ENCODE measurements around the gene SGTB. TPM values are rescaled to one million over a fixed set of nuclear protein-coding genes. Genes with fewer than 3 reads are reported as not detected.
A peak's percentile ranks its signal among the peaks of the same experiment; 100 is the strongest.
"Not testable (repeated sequence)": the region's sequence is repeated elsewhere in the genome, so short reads cannot be mapped to it uniquely, and the experiment has no call there.

SGTB gene
- total RNA-seq, 2 donors from 2014 or later, result 7.4 to 8.3 TPM

DNA sequence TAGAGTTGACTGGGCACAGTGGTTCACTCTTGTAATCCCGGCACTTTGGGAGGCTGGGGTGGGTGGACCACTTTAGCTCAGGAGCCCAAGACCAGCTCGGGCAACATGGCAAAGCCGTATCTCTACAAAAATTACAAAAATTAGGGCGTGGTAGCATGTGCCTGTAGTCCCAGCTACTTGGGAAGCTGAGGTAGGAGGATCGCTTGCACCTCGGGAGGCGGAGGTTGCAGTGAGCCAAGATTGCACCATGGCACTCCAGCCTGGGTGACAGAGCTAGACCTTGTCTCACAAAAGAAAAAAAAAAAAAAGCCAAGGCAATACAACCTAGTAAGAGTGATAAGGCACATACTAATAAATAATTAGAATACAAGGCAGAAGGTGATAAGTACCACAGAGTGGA, 15.9 kb upstream of the SGTB start:
- intact Hi-C loops (cut with DNase I), result no loop called here
- DNase-seq (no peak), ATAC-seq (no peak)

- intact Hi-C loops (cut with DNase I), result no loop called here
Observed at GRCh38 chr5:65736011-65736410, 14.1 kb upstream of the SGTB start.

GRCh38 chr5:65734921-65735320, 13.0 kb upstream of the SGTB start:
- intact Hi-C loops (cut with DNase I), result no loop called here
- ATAC-seq (no peak), DNase-seq (no peak)

More at GRCh38 chr5:65736011-65736410, 14.1 kb upstream of the SGTB start:
- ATAC-seq (no peak), DNase-seq (no peak)

- DNase-seq; intact Hi-C loops (cut with DNase I); ATAC-seq: not testable (repeated sequence)
Observed at GRCh38 chr5:65734196-65734775, 12.4 kb upstream of the SGTB start.

DNA sequence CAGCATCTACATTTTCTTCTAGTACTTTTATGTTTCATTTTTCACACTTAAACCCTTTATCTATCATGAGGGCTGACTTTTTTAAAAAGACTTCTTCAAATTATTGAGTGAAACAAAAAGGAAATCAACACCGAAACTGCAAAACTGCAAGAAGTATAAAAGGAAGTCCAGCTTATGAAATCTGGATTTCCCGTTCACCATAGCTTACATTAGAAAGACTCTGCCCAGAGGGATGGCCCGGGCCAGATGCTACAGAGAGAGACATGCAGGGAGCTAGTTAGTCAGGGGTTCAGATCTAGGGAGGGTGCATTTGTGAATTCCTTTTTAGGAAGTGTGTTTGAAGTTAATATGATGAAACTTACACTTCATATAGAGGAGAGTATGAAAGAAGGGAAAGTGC, 10.1 kb upstream of the SGTB start:
- peak in 1 of 2 donors; percentile 74 for ATAC-seq
- DNase-seq; intact Hi-C loops (cut with DNase I): not testable (repeated sequence)

GRCh38 chr5:65730910-65731309, 9.0 kb upstream of the SGTB start:
- peak in 1 of 2 donors; percentile 37 for ATAC-seq
- DNase-seq, result peak; percentile 26
- intact Hi-C loops (cut with DNase I), result no loop called here

- intact Hi-C loops (cut with DNase I), result no loop called here
Observed at GRCh38 chr5:65728218-65728617, 6.3 kb upstream of the SGTB start.

GRCh38 chr5:65727491-65728156, 5.7 kb upstream of the SGTB start:
- intact Hi-C loops (cut with DNase I), result no loop called here
- DNase-seq (no peak), ATAC-seq (no peak)

More at GRCh38 chr5:65728218-65728617, 6.3 kb upstream of the SGTB start:
- DNase-seq, result no peak
- no peak for ATAC-seq

- intact Hi-C loops (cut with DNase I), result no loop called here
- ATAC-seq (peak; percentile 45 to 61), DNase-seq (peak; percentile 26)
Observed at GRCh38 chr5:65722575-65723403, 880 bp upstream of the SGTB start.

GRCh38 chr5:65721050-65721719, 724 bp downstream of the SGTB start:
- peak; percentile 54 to 64 for ATAC-seq
- peak; percentile 73 for DNase-seq
- intact Hi-C loops (cut with DNase I), result no loop called here

DNA sequence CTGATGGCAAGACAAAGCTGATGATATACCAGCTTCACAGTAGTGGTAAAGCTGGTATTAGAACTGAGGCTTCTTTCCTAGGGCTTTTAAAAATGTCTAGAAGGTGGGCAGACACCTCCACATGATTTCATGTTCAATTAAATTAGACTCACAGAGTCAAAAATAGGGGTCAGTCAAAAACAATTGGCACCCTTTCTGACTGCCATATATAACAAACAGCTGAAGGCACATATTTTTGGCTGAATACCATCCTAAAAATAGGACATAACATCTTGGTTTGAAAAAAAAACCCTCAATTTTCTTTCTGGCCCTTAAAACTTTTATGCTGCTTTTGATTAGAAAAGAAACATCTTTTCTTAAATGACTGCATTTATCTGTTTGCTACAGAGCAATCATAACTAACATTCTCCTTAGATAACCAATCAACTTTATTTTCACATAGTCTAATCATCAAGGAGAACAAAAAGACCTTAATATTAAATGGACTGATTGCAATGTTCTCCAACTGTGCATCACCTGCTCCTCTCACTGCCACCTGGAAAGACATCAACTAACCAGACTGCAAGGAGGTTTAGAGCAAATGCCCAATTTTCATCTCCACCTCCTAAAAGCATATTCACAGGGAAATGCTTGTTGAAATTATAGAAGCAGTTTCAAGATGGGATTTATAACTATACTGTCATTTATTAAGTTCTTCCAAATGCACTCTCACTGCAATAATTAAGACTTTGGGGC, 3.2 kb downstream of the SGTB start:
- ATAC-seq (no peak), DNase-seq (no peak)
- intact Hi-C loops (cut with DNase I), result no loop called here

- ATAC-seq, result no peak
- intact Hi-C loops (cut with DNase I), result no loop called here
- no peak for DNase-seq
Observed at GRCh38 chr5:65708145-65708544, 13.8 kb downstream of the SGTB start.

- DNase-seq, result no peak
- intact Hi-C loops (cut with DNase I), result no loop called here
- ATAC-seq, result no peak
Observed at GRCh38 chr5:65707663-65708062, 14.2 kb downstream of the SGTB start.

DNA sequence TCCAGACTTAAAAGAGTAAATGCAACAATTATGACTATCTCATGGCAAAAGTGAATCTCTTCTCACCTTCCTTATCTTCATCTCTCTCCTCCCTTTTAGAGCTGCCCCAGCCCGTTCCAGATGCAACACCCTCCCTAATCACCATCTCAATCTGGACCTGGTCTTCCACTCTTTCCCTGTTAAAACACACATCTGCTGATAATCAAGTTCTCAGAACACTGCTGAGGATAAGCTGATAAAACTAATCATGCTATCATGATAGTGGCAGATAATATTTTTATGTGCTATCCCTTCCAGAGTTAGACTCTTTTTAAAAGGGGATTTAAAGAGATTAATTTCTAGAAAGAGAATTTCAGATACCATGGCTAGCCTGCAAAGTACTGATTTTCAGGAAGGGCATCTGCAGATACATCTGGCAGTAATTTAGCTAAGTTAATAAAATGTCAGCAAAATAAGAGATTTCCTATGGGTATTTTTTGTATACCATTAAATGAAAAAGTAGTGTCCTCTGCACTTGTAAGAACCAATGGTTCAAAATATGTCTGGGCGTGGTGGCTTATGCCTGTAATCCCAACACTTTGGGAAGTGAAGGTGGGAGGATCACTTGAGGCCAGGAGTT, 17.2 kb downstream of the SGTB start:
- intact Hi-C loops (cut with DNase I), result no loop called here
- ATAC-seq, result no peak

DNA sequence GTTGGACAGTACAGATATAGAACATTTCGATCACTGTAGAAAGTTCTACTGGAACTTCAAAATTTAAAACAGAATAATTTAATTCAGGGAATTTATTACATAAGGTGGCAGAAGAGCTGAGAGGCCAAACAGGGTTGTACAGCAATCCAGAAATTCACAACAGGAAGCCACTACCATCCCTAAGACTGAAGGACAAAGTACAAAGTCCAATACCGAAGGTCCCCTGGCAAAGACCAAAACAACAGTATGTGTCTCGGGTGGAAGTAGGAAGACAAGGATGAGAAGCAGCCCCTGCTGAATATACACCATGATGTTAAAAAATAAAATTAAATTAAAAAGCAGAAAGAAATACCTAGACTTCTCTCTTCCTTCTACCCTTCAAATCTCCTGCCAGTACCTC, 19.9 kb downstream of the SGTB start:
- DNase-seq (no peak), ATAC-seq (no peak)
- intact Hi-C loops (cut with DNase I), result no loop called here

More for the DNA sequence above, 17.2 kb downstream of the SGTB start:
- DNase-seq, result no peak

- intact Hi-C loops (cut with DNase I), result no loop called here
- ATAC-seq (no peak), DNase-seq (no peak)
Observed at GRCh38 chr5:65699338-65699737, 22.6 kb downstream of the SGTB start.

DNA sequence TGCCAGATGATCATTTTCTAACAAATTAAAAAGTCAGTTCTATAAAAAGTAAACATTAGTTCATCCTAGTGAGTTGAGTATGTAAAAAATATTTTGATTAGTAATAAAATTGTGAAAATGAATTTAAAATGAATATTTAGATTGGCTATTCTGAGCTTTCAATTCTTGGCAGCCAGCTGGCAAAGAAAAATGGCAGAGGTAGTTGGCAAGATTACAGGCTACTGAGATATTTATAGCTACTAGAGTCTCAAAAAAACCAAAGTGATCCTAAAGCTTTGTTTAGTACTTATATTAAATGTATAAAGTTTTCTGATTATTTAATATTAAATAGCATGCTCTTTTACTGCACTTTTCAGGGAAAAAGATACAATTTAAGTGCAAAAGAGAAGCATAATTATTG, 25.0 kb downstream of the SGTB start:
- intact Hi-C loops (cut with DNase I), result no loop called here
- ATAC-seq (no peak), DNase-seq (no peak)

GRCh38 chr5:65695896-65696295, 26.0 kb downstream of the SGTB start:
- no peak for ATAC-seq
- intact Hi-C loops (cut with DNase I), result no loop called here
- DNase-seq, result no peak

All from left cardiac atrium (tissue), 4 donors.